ENCODE measurements around the gene EIF4G3. TPM values are rescaled to one million over a fixed set of nuclear protein-coding genes. Genes with fewer than 3 reads are reported as not detected.

Gene EIF4G3
- total RNA-seq, 1 experiment from 2014 or later: 86.8 TPM

DNA sequence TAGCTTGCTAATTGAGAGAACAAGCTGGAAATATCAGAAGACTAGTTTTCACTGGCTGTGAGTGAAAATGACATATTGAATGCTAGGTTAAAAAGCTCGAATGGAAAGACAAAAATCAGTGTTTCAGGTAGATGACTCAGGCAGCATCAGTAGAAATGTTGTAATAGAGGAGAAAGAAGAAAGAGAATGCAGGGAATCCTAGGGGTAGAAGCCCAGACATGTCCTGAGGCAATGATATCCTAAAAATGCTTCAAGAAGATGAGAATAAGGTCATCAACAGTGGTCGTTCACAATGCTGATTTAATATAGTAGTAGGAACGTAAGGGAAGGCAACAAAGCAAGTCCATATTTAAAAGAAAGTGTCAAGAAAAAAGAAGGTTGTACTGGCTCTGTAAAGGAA lies 292.9 kb downstream of the EIF4G3 start:
- H3K36me3 ChIP-seq (ENCODE audit: insufficient read depth, low read length, poor library complexity, severe bottlenecking): peaks cover 12% of the 10 kb centered on the region
- H3K9me3 ChIP-seq (ENCODE audit: low read depth, low read length, poor library complexity, severe bottlenecking): no peaks in the 10 kb centered on the region
- no TSS peak for BruUV-seq (replicated peaks)
- ChIA-PET POLR2A (ENCODE audit: low non-redundant PET) (no interaction called here), CTCF (no interaction called here)
- no peaks in the 10 kb centered on the region for H3K4me1 ChIP-seq (ENCODE audit: insufficient read depth, low read length, poor library complexity, severe bottlenecking)
- intact Hi-C loops (cut with micrococcal nuclease; ENCODE audit: unreplicated experiment): no loop called here
- no peaks in the 10 kb centered on the region for H3K27me3 ChIP-seq (replicated peaks; ENCODE audit: insufficient read depth, low read depth, low read length, poor library complexity)
- no peak overlapping the region for H3K4me3 ChIP-seq (ENCODE audit: low read depth, low read length, poor library complexity, severe bottlenecking)
- DNase-seq (ENCODE audit: low spot score): no peak
- TF ChIP-seq EZH2 (IDR thresholded peaks at IDR 0.05; ENCODE audit: borderline replicate concordance, low read depth, low read length, poor library complexity, severe bottlenecking): no peak
- TF ChIP-seq CTCF (conservative IDR thresholded peaks at IDR 0.05; ENCODE audit: low read depth, low read length): no peak
- H3K27ac ChIP-seq (ENCODE audit: low read depth, low read length, poor library complexity, severe bottlenecking): no peak overlapping the region

GRCh38 chr1:20882837-20883236 lies 293.9 kb downstream of the EIF4G3 start:
- Histone ChIP-seq H3K4me1 (ENCODE audit: insufficient read depth, low read length, poor library complexity, severe bottlenecking) (no peaks in the 10 kb centered on the region), H3K27ac (ENCODE audit: low read depth, low read length, poor library complexity, severe bottlenecking) (no peak overlapping the region), H3K27me3 (replicated peaks; ENCODE audit: insufficient read depth, low read depth, low read length, poor library complexity) (no peaks in the 10 kb centered on the region), H3K9me3 (ENCODE audit: low read depth, low read length, poor library complexity, severe bottlenecking) (no peaks in the 10 kb centered on the region), H3K4me3 (ENCODE audit: low read depth, low read length, poor library complexity, severe bottlenecking) (no peak overlapping the region), H3K36me3 (ENCODE audit: insufficient read depth, low read length, poor library complexity, severe bottlenecking) (peaks cover 12% of the 10 kb centered on the region)
- POLR2A ChIA-PET (ENCODE audit: low non-redundant PET): no interaction called here
- TF ChIP-seq EZH2 (IDR thresholded peaks at IDR 0.05; ENCODE audit: borderline replicate concordance, low read depth, low read length, poor library complexity, severe bottlenecking) (no peak), CTCF (conservative IDR thresholded peaks at IDR 0.05; ENCODE audit: low read depth, low read length) (no peak)
- CTCF ChIA-PET: no interaction called here
- intact Hi-C loops (cut with micrococcal nuclease; ENCODE audit: unreplicated experiment): no loop called here
- no TSS peak for BruUV-seq (replicated peaks)
- DNase-seq (ENCODE audit: low spot score): no peak

DNA sequence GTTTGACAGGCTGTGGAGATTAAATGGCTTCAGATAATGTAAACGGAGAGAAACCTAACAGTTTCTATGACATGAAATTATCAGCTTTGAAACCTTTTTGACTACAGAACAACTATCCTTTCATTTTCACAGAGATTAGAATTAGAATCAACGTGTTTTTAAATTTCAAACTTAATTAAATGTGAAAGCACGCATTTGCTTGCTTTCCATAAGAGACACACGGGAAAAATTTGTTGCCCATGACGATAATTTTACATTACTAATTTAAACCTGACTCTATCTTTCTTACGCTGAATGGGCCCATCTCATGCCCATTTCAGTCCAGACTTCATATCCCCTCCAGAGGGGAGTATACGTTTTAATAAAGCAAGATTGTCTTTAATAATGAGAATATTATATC lies 297.9 kb downstream of the EIF4G3 start:
- intact Hi-C loops (cut with micrococcal nuclease; ENCODE audit: unreplicated experiment): no loop called here
- no peak overlapping the region for H3K27ac ChIP-seq (ENCODE audit: low read depth, low read length, poor library complexity, severe bottlenecking)
- no peak overlapping the region for H3K4me3 ChIP-seq (ENCODE audit: low read depth, low read length, poor library complexity, severe bottlenecking)
- CTCF ChIA-PET: no interaction called here
- no peaks in the 10 kb centered on the region for H3K9me3 ChIP-seq (ENCODE audit: low read depth, low read length, poor library complexity, severe bottlenecking)
- POLR2A ChIA-PET (ENCODE audit: low non-redundant PET): no interaction called here
- peaks cover 6% of the 10 kb centered on the region for H3K36me3 ChIP-seq (ENCODE audit: insufficient read depth, low read length, poor library complexity, severe bottlenecking)
- no peaks in the 10 kb centered on the region for H3K4me1 ChIP-seq (ENCODE audit: insufficient read depth, low read length, poor library complexity, severe bottlenecking)
- no peak for TF ChIP-seq CTCF (conservative IDR thresholded peaks at IDR 0.05; ENCODE audit: low read depth, low read length)
- no peak for TF ChIP-seq EZH2 (IDR thresholded peaks at IDR 0.05; ENCODE audit: borderline replicate concordance, low read depth, low read length, poor library complexity, severe bottlenecking)
- H3K27me3 ChIP-seq (replicated peaks; ENCODE audit: insufficient read depth, low read depth, low read length, poor library complexity): no peaks in the 10 kb centered on the region
- BruUV-seq (replicated peaks): no TSS peak
- no peak for DNase-seq (ENCODE audit: low spot score)

All from A673 (cell line).